ENCODE measurements around the gene YY1AP1.
"Not testable (repeated sequence)": the region's sequence is repeated elsewhere in the genome, so short reads cannot be mapped to it uniquely, and the experiment has no call there.

Gene YY1AP1

GRCh38 chr1:155648207-155649147 lies 40.1 kb downstream of the YY1AP1 start:
- in situ Hi-C loops (cut with HindIII; ENCODE audit: low sequenced_read_pairs) = no loop called here

- in situ Hi-C loops (cut with HindIII; ENCODE audit: low sequenced_read_pairs) = no loop called here
Observed at GRCh38 chr1:155646307-155646706, 42.3 kb downstream of the YY1AP1 start.

- in situ Hi-C loops (cut with HindIII; ENCODE audit: low sequenced_read_pairs) = no loop called here
Observed at GRCh38 chr1:155645648-155646047, 42.9 kb downstream of the YY1AP1 start.

- in situ Hi-C loops (cut with HindIII; ENCODE audit: low sequenced_read_pairs) = no loop called here
Observed at GRCh38 chr1:155645034-155645598, 43.5 kb downstream of the YY1AP1 start.

- in situ Hi-C loops (cut with HindIII; ENCODE audit: low sequenced_read_pairs) = no loop called here
Observed at GRCh38 chr1:155643230-155643629, 45.3 kb downstream of the YY1AP1 start.

- in situ Hi-C loops (cut with HindIII; ENCODE audit: low sequenced_read_pairs) = not testable (repeated sequence)
Observed at GRCh38 chr1:155642559-155643180, 45.9 kb downstream of the YY1AP1 start.

- in situ Hi-C loops (cut with HindIII; ENCODE audit: low sequenced_read_pairs) = no loop called here
Observed at GRCh38 chr1:155640367-155640766, 48.2 kb downstream of the YY1AP1 start.

- in situ Hi-C loops (cut with HindIII; ENCODE audit: low sequenced_read_pairs) = no loop called here
Observed at GRCh38 chr1:155636397-155637153, 52.0 kb downstream of the YY1AP1 start.

- in situ Hi-C loops (cut with HindIII; ENCODE audit: low sequenced_read_pairs) = not testable (repeated sequence)
Observed at GRCh38 chr1:155626428-155626827, 62.1 kb downstream of the YY1AP1 start.

- in situ Hi-C loops (cut with HindIII; ENCODE audit: low sequenced_read_pairs) = no loop called here
Observed at GRCh38 chr1:155623357-155623756, 65.2 kb downstream of the YY1AP1 start.

- in situ Hi-C loops (cut with HindIII; ENCODE audit: low sequenced_read_pairs) = no loop called here
Observed at GRCh38 chr1:155622191-155622590, 66.4 kb downstream of the YY1AP1 start.

GRCh38 chr1:155613226-155613625 lies 75.3 kb downstream of the YY1AP1 start:
- in situ Hi-C loops (cut with HindIII; ENCODE audit: low sequenced_read_pairs) = not testable (repeated sequence)

- in situ Hi-C loops (cut with HindIII; ENCODE audit: low sequenced_read_pairs) = not testable (repeated sequence)
Observed at GRCh38 chr1:155610257-155610647, 78.3 kb downstream of the YY1AP1 start.

- in situ Hi-C loops (cut with HindIII; ENCODE audit: low sequenced_read_pairs) = no loop called here
Observed at GRCh38 chr1:155609515-155610256, 78.9 kb downstream of the YY1AP1 start, which contains the start of gene MSTO1. Gene MSTO1 (plus strand): TSS chr1:155610218. CDS start chr1:155610249, 31 bp downstream.
